DOHH2 (cell line): ENCODE results near the gene NLGN2.

ENCODE experiments used
- H3F3A ChIP-seq: fragments of 200-600 bp; sonication (generic), shearing (Covaris generic); 2 replicates; pipeline ENCODE4 v1.6.0; 2016; ENCODE audit warnings: antibody characterized with exemption, mild to moderate bottlenecking; ENCODE audit not compliant: control insufficient read depth, insufficient read depth
- H3K27ac ChIP-seq: fragments of 200-600 bp; sonication (generic); 2 replicates; pipeline ENCODE4 v1.5.1; 2014; ENCODE audit warnings: low read depth, mild to moderate bottlenecking, low read length, moderate library complexity
- H3K27me3 ChIP-seq: fragments of 200-600 bp; sonication (generic); 2 replicates; pipeline ENCODE4 v1.6.1; 2014; ENCODE audit warnings: mild to moderate bottlenecking, low read length, mixed read lengths; ENCODE audit not compliant: control insufficient read depth
- H3K36me3 ChIP-seq: fragments of 200-600 bp; sonication (generic); 2 replicates; pipeline ENCODE4 v1.6.1; 2014; ENCODE audit warnings: mild to moderate bottlenecking, low read length, moderate library complexity, mixed read lengths; ENCODE audit not compliant: control insufficient read depth
- H3K4me1 ChIP-seq: fragments of 200-600 bp; sonication (generic); 2 replicates; pipeline ENCODE4 v1.6.1; 2014; ENCODE audit warnings: mild to moderate bottlenecking, low read length, mixed read lengths; ENCODE audit not compliant: control insufficient read depth
- H3K4me2 ChIP-seq: fragments of 200-600 bp; sonication (generic); 2 replicates; pipeline ENCODE4 v1.6.0; 2014; ENCODE audit warnings: mild to moderate bottlenecking, low read length, moderate library complexity
- H3K4me3 ChIP-seq: fragments of 200-600 bp; sonication (generic); 2 replicates; pipeline ENCODE4 v1.5.1; 2014; ENCODE audit warnings: mild to moderate bottlenecking, low read length, mixed read lengths
- H3K79me2 ChIP-seq: fragments of 200-600 bp; sonication (generic); 2 replicates; pipeline ENCODE4 v1.6.1; 2014; ENCODE audit warnings: mild to moderate bottlenecking, low read length, mixed read lengths; ENCODE audit not compliant: control insufficient read depth
- H3K9me2 ChIP-seq: fragments of 200-600 bp; sonication (generic); replicated peaks from 2 replicates; pipeline ENCODE4 v1.6.1; 2014; ENCODE audit warnings: mild to moderate bottlenecking, low read length, mixed read lengths; ENCODE audit not compliant: control insufficient read depth
- H3K9me3 ChIP-seq: fragments of 200-600 bp; sonication (generic); 2 replicates; pipeline ENCODE4 v1.6.1; 2014; ENCODE audit warnings: antibody characterized with exemption, low read length, mixed read lengths; ENCODE audit not compliant: control insufficient read depth, insufficient read depth
- H4K20me1 ChIP-seq: fragments of 200-600 bp; sonication (generic); 2 replicates; pipeline ENCODE4 v1.6.0; 2014; ENCODE audit warnings: low read depth, mild to moderate bottlenecking, antibody characterized with exemption, low read length, moderate library complexity; ENCODE audit not compliant: control insufficient read depth, insufficient read depth
- CTCF ChIP-seq: fragments of 200-600 bp; sonication (generic); IDR thresholded peaks from one replicate; pipeline ENCODE4 v1.5.1; 2014; ENCODE audit warnings: antibody characterized with exemption, mild to moderate bottlenecking, low read depth, low read length; ENCODE audit not compliant: poor library complexity, severe bottlenecking
- EZH2phosphoT487 ChIP-seq: fragments of 200-600 bp; sonication (generic); IDR thresholded peaks from 2 replicates; pipeline ENCODE4 v1.6.1; 2017; ENCODE audit warnings: borderline replicate concordance, mild to moderate bottlenecking, antibody characterized with exemption, low read length, moderate library complexity, mixed read lengths

The NLGN2 gene

DNA sequence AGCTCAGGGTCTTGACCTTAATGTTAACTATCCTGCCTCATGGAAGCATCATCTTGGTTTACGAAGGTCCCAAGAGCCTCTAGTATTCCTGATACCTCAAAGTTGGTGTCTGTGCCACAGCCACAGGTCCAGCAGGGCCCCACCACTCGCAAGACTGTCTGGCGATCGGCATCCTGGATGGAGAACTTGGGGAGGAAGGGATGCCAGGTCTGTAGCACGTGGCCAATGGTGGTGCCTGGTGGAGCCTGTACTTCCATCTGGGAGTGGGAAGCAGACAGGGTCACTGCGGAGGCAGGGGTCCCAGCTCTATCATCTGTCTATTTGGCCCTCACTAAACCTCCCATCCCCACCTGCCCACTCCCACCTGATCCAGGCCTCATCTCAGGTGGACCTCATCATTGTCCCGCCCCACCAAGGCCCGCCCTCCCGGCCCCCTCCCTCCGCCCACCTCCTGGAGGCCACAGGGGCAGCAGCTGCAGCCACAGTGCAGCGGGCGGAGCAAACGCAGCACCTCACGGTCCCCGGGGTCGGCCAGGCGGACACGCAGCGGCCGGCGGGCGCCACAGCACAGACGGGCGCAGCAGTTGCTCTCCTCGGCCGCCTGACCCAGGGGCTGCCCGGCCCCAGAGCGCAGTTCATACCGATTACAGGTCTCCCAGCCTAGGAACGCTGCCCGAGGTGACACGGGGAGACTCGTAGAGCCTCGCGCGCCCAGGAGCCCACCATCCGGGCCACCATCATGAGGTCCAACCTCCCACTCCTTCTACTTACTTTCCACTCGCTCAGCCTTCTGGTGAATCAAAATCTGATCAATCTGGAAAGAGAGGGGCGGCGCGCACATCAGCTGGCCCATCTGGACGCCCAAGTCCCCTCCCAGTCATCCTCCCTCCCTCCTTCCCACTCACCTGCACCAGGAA, 14.7 kb upstream of the NLGN2 start:
- H3K4me2 ChIP-seq: peak overlapping the region; percentile 90
- peaks cover 14% of the 10 kb centered on the region for H3K4me1 ChIP-seq
- no peaks in the 10 kb centered on the region for H4K20me1 ChIP-seq
- H3K9me3 ChIP-seq: no peaks in the 10 kb centered on the region
- H3K4me3 ChIP-seq: peak overlapping the region; percentile 83
- no peak for TF ChIP-seq EZH2phosphoT487
- no peak for TF ChIP-seq CTCF
- H3K79me2 ChIP-seq: peaks cover 6% of the 10 kb centered on the region; the same call in 1 of the 2 replicates
- no peaks in the 10 kb centered on the region for H3K27me3 ChIP-seq
- H3K27ac ChIP-seq: no peak overlapping the region
- no peaks in the 10 kb centered on the region for H3K36me3 ChIP-seq
- peaks cover 4% of the 10 kb centered on the region; the same call in 1 of the 2 replicates for H3F3A ChIP-seq
- no peaks in the 10 kb centered on the region for H3K9me2 ChIP-seq

DNA sequence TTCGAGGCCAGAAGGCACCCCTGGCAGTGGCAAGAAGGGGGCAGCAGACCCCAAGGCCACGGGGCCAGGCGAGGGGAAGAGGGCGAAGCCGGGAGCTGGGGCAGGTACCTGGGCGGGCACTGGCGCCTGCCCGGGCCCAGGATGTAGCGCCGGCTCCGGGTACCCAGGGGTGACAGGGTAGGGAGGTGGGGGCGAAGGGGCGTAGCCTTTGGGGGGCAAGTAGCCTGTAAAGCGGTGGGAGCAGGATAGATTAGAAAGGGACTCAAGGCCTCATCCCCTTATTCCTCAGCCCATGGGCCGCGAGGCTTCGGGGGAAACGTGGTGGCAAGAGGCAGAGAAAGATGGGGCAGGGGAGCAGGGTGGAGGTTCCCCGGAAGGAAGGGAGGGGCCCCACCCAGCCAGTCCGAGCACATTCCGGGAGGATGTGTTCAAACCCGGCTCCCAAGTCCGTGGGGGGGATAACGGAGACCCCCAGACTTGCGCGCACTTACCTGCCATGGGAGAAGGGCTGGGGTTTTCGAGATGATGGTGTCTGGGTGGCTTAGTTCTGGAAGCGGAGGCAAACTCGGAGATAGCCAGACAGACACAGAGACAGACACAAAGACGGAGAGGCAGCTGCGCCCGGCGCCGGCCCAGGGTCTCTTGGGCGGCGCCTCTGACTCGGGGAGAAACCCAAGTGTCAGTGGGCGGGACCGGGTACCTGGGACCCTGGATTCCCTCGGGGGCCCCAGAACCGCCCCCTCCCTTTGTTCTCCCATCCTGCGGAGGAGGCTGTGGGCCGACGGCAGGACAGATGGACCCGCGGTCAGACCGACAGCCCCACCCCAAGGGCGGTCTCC, 13.8 kb upstream of the NLGN2 start:
- no peak overlapping the region for H3K27ac ChIP-seq
- peaks cover 6% of the 10 kb centered on the region; the same call in 1 of the 2 replicates for H3K79me2 ChIP-seq
- no peaks in the 10 kb centered on the region for H3K9me3 ChIP-seq
- H3K4me1 ChIP-seq: peaks cover 14% of the 10 kb centered on the region
- peak overlapping the region; percentile 83 for H3K4me3 ChIP-seq
- H3K9me2 ChIP-seq: no peaks in the 10 kb centered on the region
- no peaks in the 10 kb centered on the region for H3K27me3 ChIP-seq
- H3K4me2 ChIP-seq: peak overlapping the region; percentile 90
- H3K36me3 ChIP-seq: no peaks in the 10 kb centered on the region
- H4K20me1 ChIP-seq: no peaks in the 10 kb centered on the region
- TF ChIP-seq CTCF (no peak), EZH2phosphoT487 (no peak)
- H3F3A ChIP-seq: peaks cover 4% of the 10 kb centered on the region; the same call in 1 of the 2 replicates

DNA sequence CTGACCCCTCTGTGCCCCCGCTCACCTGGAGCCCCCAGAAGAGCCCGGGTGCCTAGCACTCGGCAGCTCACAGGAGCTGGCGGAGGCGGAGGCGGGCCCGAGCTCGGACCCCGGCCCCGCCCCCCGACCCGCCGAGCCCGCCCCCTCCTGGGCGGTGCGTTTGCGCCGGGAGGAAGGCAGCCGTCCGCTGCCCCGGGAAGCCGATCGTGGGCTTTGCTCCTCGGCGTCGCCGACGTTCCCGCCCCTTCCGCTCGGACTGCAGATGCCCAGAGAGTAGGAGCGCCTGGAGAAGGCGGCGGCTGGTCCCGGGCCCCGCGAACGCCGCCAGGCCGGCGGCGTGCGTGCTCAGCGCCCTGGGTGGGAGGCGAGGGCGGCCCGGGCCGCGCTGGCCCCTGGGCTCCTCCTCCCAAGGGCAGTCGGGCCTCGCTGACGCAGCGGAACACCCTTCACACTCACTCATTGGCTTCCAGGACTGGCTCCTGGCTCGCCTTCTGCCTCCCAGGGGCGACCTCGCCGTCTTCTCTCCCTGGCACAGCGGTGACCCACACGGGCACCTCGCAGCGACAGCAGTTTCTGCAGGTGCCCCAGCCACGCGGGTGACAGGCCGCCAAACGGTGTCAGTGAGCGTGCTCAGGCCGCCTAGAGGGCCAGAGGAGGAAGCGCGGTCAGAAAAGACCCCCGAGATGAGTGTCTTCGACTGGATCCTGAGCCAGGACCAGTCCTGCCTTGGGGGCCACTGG, 13.0 kb upstream of the NLGN2 start, which contains the start of gene PLSCR3:
PLSCR3 (minus strand) TSS at position 74 of the 740 bp plus-strand sequence. CDS start 415 bp downstream, outside the sequence.
- Histone ChIP-seq H3K27ac (no peak within 1 kb of the TSS), H3K4me1 (peaks cover 14% of the 10 kb centered on the region), H3K4me3 (peak within 1 kb of the TSS; percentile 83), H3K9me3 (no peaks in the 10 kb centered on the region), H3K36me3 (no peaks in the 10 kb centered on the region), H3K27me3 (no peaks in the 10 kb centered on the region), H3K4me2 (peak within 1 kb of the TSS; percentile 90), H3K79me2 (peaks cover 6% of the 10 kb centered on the region; the same call in 1 of the 2 replicates), H3K9me2 (no peaks in the 10 kb centered on the region), H4K20me1 (no peaks in the 10 kb centered on the region), H3F3A (peaks cover 7% of the 10 kb centered on the region)
- TF ChIP-seq EZH2phosphoT487 (no peak), CTCF (peak; percentile 52)
